Activated CD4-positive, alpha-beta T cell treated with anti-CD3 and anti-CD28 coated beads, Interleukin-2, Interleukin-4, amounts not matched to agents 100 ng/mL and 50 ng/mL, durations not matched to agents 16 hours and 8 hours (primary cell): ENCODE data around the gene PDK2.

Source experiments
- DNase-seq: peaks from one replicate; pipeline ENCODE4 v3.0.0-alpha.2; 2020; ENCODE audit warnings: low spot score

PDK2 gene

GRCh38 chr17:50151041-50151936, 56.1 kb downstream of the PDK2 start:
- peak; percentile 93 for DNase-seq

- peak; percentile 67 for DNase-seq
Observed at GRCh38 chr17:50151937-50152547, 56.9 kb downstream of the PDK2 start.

GRCh38 chr17:50152736-50153135, 57.6 kb downstream of the PDK2 start:
- DNase-seq: no peak

- DNase-seq: no peak
Observed at GRCh38 chr17:50153650-50154575, 58.8 kb downstream of the PDK2 start.

GRCh38 chr17:50154604-50155003, 59.5 kb downstream of the PDK2 start:
- no peak for DNase-seq

- no peak for DNase-seq
Observed at GRCh38 chr17:50155115-50155819, 60.1 kb downstream of the PDK2 start.

GRCh38 chr17:50157891-50158290, 62.7 kb downstream of the PDK2 start:
- DNase-seq: no peak

GRCh38 chr17:50161023-50161910, 66.1 kb downstream of the PDK2 start:
- peak; percentile 97 for DNase-seq
